NCI-H128 (cell line): ENCODE data around the gene SFXN5.
A peak's percentile ranks its signal among the peaks of the same experiment; 100 is the strongest.
"Not testable (repeated sequence)": the region's sequence is repeated elsewhere in the genome, so short reads cannot be mapped to it uniquely, and the experiment has no call there.

Experiments
- DNase-seq: peaks from one replicate; lab custom pipeline; 2025; ENCODE audit not compliant: unreplicated experiment; lab: John Stamatoyannopoulos, UW

The SFXN5 gene, protein sequence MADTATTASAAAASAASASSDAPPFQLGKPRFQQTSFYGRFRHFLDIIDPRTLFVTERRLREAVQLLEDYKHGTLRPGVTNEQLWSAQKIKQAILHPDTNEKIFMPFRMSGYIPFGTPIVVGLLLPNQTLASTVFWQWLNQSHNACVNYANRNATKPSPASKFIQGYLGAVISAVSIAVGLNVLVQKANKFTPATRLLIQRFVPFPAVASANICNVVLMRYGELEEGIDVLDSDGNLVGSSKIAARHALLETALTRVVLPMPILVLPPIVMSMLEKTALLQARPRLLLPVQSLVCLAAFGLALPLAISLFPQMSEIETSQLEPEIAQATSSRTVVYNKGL

DNA sequence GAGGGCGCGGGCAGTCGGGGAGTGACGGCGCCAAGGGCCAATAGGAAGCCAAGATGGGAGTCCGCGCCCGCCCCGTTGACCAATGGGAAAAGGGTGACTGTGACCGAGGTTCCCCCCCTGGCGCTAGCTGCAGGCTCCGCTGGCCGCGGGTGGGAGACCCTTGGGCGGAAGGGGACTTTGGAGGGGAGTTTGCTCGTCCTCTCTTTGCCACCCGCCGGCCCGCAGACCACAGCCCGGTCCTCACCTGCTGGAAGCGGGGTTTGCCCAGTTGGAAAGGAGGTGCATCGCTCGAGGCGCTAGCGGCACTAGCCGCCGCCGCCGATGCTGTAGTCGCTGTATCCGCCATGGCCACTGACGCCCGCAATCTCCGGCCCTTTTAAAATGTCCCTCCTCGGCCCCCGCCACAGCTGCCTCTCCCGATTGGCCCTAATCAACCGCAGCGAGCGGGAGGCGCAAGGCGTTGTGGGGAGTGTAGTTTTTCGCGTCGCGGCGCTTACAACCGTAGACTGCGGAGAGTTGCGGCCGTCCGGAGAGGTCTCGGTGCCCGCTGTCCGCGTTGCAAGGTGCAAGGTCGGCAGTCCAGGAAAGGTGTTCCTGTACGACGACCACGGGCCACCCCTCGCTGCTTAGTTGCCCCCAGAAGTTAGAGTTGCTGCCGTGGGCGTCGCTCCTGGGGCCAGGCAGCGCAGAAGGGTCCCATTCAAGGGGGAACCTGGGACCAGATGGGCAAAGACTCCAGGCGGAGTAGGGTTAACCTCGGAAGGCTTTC lies at the start of gene SFXN5:
Gene SFXN5 (minus strand): TSS at position 353 of the 769 bp plus-strand sequence. CDS start 7 bp downstream, at position 346.
- peak; percentile 92 for DNase-seq

DNA sequence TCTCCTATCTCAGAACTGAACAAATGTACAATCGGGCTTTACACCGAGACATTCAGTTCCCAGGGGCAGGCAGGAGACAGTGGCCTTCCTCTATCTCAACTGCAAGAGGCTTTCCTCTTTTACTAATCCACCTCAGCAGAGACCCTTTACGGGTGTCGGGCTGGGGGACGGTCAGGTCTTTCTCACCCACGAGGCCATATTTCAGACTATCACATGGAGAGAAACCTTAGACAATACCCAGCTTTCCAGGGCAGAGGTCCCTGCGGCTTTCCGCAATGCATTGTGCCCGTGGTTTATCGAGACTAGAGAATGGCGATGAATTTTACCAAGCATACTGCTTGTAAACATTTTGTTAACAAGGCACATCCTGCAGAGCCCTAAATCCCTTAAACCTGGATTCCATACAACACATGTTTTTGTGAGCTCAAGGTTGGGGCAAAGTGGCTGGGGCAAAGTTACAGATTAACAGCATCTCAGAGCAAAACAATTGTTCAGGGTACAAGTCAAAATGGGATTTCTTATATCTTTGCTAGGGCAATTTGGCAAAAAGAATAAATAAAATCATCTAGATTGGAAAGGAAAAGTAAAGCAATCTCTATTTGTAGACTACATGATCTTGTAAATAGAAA lies 48.2 kb upstream of the SFXN5 start:
- DNase-seq: not testable (repeated sequence)

- DNase-seq: no peak
These were observed 45.9 kb upstream of the SFXN5 start for GRCh38 chr2:73117441-73117840.

GRCh38 chr2:73116182-73116960 lies 44.9 kb upstream of the SFXN5 start:
- no peak for DNase-seq

GRCh38 chr2:73114273-73114867 lies 42.9 kb upstream of the SFXN5 start:
- DNase-seq: no peak

DNA sequence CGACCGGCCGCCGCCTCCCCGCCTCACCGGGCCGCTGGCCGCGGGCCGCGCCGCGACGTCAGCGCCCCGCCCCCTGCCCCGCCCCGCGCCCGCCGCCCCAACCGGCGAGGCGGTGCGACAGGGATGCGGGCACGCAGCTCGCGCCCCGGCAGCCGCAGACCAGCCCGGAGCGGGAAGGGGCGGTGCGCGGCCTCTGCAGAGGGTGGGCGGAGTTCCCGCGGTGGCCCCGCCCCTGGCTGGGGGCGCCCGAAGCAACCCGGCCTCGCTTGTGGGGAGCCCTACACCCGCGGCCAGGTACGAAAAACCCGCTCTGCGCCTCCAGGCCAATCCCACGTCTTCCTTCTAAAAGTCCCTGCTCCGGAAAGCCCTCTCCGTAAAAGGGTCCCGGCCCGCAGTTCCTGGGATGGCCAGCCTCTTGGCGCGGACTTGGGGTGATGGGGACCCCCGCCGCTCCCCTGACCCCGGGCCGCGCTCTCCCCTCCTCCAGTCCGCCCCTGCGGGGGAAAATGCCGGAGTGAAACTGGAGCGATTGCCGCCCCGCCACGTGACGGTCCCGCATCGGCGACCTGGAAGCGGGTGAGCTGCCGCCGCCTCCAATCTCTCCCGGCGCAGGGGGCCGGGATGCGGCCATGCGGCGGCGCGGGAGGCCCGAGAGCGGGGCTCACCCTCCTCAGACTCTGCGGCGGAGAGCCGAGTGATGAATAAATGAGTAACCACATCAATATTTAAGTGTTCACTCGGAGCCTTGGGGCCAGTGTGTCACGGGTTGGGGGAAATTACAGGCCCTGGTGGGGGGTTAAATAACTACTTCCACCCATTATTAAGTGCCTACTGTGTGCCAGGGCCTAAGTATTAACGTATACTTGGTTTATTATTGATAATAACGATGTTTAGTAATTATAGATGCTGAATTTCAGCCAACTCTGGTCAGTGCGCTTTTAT lies 41.7 kb upstream of the SFXN5 start, which contains the start of gene RAB11FIP5:
Gene RAB11FIP5 (minus strand): TSS at position 36 of the 942 bp plus-strand sequence. CDS start 171 bp downstream, outside the sequence.
- peak; percentile 38 for DNase-seq

DNA sequence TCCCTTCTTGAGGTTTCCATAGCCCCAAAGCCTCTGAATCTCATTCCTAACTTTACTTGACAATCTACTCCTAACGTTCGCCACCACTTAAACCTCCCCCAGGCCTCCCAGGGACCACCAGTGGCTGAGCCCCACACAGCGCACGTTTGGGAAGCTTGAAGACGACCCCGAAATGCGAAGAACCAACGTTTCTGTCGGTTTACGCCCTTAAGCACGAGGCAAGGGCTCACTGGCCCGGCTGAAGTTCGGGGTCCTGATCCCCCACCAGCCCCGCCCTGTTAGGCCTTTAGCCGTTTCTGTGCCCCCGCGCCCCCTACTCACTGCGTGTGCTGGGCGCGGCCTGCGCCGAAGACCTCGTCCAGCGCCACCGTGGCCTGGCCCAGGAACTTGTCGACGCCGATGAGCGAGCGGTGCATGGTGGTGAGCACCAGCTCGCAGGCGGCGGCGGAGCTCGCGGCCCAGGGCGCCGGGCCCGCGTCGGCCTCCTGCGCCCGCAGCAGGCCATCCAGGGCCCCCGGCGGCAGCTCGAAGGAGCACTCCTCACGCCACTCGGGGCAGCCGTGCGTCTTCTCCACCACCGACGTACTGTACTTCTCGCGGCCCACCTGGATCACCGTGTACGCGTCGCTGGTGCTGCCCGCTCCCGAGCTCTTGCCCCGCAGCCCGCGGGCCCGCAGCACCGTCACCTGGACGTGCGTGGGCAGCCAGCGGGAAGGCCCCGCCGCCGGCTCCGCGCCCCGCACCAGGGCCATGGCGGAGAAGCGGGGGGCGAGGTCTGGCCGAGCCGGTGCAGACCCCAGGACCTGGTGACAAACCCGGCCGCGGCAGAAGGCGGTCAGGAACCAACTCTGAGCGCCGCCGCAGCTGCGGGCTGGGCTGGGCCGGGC lies 40.8 kb upstream of the SFXN5 start:
- DNase-seq: no peak

DNA sequence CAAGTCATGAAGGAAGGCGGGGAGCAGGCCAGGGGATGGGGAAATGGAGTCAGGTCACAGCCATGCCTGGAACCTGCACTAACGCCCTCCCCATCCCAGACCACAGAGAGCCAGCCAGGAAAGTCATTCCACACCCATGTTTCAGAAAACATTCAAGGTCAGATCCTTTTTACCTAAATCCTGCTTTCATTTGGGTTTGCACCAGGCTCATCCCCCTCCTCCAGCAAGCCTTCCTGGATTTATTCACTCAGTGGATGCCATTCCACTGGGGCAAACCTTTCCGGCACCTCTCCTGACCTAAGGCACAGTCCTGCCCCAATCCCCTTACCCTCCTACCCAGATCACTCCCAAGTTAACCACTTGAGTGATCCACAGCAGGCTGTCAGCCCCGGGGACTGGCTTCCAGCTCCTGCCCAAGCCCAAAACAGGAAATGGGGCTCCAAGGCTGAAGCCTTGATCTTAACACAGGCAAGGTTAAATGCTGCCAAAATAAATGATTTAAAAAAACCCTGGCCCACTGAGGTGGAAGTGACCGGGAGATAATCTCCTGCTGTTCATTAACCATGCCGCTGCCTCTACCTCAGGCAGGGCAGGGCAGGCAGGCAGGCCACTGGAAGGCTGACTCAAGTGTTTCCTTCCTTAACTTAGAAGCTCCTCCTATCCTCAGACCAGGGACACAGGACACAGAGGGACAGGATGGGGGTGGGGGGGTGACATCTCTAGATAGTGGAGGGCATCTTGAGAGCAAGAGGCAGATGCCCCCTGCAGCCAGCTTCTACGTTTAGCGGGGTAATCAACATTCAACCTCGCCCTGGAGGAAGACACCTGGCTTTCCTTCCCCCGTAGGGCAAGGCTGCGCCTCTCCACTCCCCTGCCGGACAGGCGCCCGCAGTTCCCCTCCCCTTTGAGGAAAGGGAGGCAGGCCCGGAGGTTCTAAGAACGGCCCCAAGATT lies 39.8 kb upstream of the SFXN5 start:
- no peak for DNase-seq

- DNase-seq: no peak
These were observed 38.9 kb upstream of the SFXN5 start for GRCh38 chr2:73110168-73111072.

DNA sequence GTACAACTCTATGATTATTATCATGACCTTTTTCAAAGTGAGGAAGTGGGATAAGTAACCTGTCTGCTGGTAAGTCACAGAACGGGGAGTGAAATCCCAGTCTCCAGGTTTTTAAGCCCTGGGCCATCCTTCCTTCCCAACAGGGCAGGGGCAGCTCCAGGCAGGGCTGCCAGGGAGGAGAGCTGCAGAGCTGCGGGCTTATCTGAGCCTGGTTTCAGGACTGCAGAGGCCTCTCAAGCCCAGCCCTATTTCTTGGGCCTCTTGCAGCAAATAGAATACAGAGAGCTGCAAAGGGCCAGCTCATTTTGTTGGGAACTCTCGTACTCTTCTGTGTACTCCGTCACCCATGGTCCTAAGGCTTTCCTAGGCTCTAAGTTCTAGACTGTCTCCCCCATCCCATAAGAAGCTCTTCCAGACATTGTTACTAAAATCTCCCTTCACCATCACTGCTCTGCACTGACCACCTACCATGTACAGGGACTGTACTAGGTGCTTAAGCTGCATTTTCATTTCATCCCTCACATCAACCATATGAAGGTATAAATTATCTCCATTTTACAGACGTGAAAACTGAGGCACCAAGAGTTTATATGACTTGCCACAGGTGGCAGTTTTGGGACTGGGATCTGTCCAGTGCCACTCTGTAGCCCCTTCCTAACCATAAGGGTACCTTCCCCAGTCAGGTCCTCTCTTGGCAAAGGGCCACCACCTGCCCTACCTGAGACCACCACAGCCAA lies 38.1 kb upstream of the SFXN5 start:
- DNase-seq: no peak

- no peak for DNase-seq
These were observed 35.9 kb upstream of the SFXN5 start for GRCh38 chr2:73107211-73107926.

- no peak for DNase-seq
These were observed 35.3 kb upstream of the SFXN5 start for GRCh38 chr2:73106791-73107190.

- no peak for DNase-seq
These were observed 34.0 kb upstream of the SFXN5 start for GRCh38 chr2:73105511-73105971.

DNA sequence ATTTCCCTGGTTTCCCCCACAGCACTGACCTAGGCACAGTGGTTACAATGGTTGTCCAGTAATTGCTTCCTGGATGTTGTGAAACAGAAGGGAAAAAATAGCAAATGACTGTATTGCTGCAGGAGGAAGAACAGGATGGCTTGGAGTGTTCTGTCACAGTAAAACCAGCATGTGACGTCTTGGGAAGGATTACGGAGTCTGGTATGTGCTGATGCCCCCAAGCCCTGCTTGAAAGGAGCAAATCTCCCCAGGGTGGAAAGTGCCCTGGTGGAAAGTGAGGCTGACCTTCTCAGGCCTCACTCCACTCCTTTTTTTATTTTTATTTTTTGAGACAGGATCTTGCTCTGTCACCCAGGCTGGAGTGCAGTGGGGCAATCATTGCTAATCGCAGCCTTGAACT lies 33.4 kb upstream of the SFXN5 start:
- DNase-seq: no peak

GRCh38 chr2:73103018-73103542 lies 31.6 kb upstream of the SFXN5 start:
- DNase-seq: no peak
